ENCODE data around the gene AKAP13.
A peak's percentile ranks its signal among the peaks of the same experiment; 100 is the strongest.

- TF ChIP-seq POLR2A (IDR thresholded peaks at IDR 0.05; ENCODE audit: low read length) (no peak), CHD2 (IDR thresholded peaks at IDR 0.05; ENCODE audit: low read length, partially characterized antibody) (no peak), SMC3 (IDR thresholded peaks at IDR 0.05) (peak; percentile 54), CTCF (IDR thresholded peaks at IDR 0.05) (no peak), MAX (IDR thresholded peaks at IDR 0.05) (peak; percentile 82; the same call in 1 of the 2 replicates), REST (IDR thresholded peaks at IDR 0.05) (no peak), NR3C1 (IDR thresholded peaks at IDR 0.05) (no peak), GATA3 (IDR thresholded peaks at IDR 0.05; ENCODE audit: borderline replicate concordance) (peak; percentile 33; the same call in 1 of the 2 replicates), MAZ (IDR thresholded peaks at IDR 0.05; ENCODE audit: borderline replicate concordance, low read depth, low read length) (no peak), HDAC2 (IDR thresholded peaks at IDR 0.05) (no peak)
Measured at GRCh38 chr15:85412956-85413854, 32.8 kb downstream of the AKAP13 start.
